GM23338 (cell line): ENCODE measurements around the gene TBC1D5. TPM values are rescaled to one million over a fixed set of nuclear protein-coding genes. Genes with fewer than 3 reads are reported as not detected.

Experiments used
- ATAC-seq: fragments of 200-7000 bp; cut with Tn5 transposase; 3 replicates; pipeline ENCODE4 v1.9.1; 2020
- DNase-seq: peaks from one replicate; pipeline ENCODE4 v3.0.0-alpha.2; 2015; ENCODE audit warnings: low spot score
- H2AFZ ChIP-seq: fragments of 200-600 bp; sonication (generic); 2 replicates; pipeline ENCODE4 v1.8.0; 2016; ENCODE audit warnings: antibody characterized with exemption, mild to moderate bottlenecking, moderate library complexity
- H3F3A ChIP-seq: fragments of 200-600 bp; sonication (generic); replicated peaks from 2 replicates; pipeline ENCODE4 v1.8.0; 2017; ENCODE audit warnings: antibody characterized with exemption, mixed run types, low read depth
- H3K27ac ChIP-seq: fragments of 200-600 bp; sonication (generic); 2 replicates; pipeline ENCODE4 v1.6.1; 2016; ENCODE audit warnings: low read depth
- H3K27me3 ChIP-seq: fragments of 200-600 bp; sonication (generic); 2 replicates; pipeline ENCODE4 v1.8.0; 2016; ENCODE audit warnings: mild to moderate bottlenecking, mixed run types, moderate library complexity; ENCODE audit not compliant: insufficient read depth
- H3K36me3 ChIP-seq: fragments of 200-600 bp; sonication (generic); 2 replicates; pipeline ENCODE4 v1.8.0; 2016; ENCODE audit warnings: mild to moderate bottlenecking; ENCODE audit not compliant: insufficient read depth
- H3K4me1 ChIP-seq: fragments of 200-600 bp; sonication (generic); 2 replicates; pipeline ENCODE4 v1.8.0; 2016; ENCODE audit warnings: mild to moderate bottlenecking, moderate library complexity; ENCODE audit not compliant: insufficient read depth
- H3K4me2 ChIP-seq: fragments of 200-600 bp; sonication (generic); 2 replicates; pipeline ENCODE4 v1.7.1; 2017; ENCODE audit warnings: mixed run types
- H3K4me3 ChIP-seq: fragments of 200-600 bp; sonication (generic); 2 replicates; pipeline ENCODE4 v1.6.1; 2016; ENCODE audit warnings: mixed run types
- H3K79me2 ChIP-seq: fragments of 200-600 bp; sonication (generic); replicated peaks from 2 replicates; pipeline ENCODE4 v1.8.0; 2017; ENCODE audit warnings: mild to moderate bottlenecking; ENCODE audit not compliant: insufficient read depth
- H3K9me2 ChIP-seq: fragments of 200-600 bp; sonication (generic); 2 replicates; pipeline ENCODE4 v1.8.0; 2017; ENCODE audit not compliant: insufficient read depth
- H4K20me1 ChIP-seq: fragments of 200-600 bp; sonication (generic); replicated peaks from 2 replicates; pipeline ENCODE4 v1.8.0; 2017; ENCODE audit warnings: mild to moderate bottlenecking; ENCODE audit not compliant: insufficient read depth
- H3K27ac Mint-ChIP-seq: 2 replicates; pipeline ENCODE4 v1.8.0; 2020; ENCODE audit warnings: inconsistent platforms, mild to moderate bottlenecking, moderate library complexity, mixed read lengths
- H3K27me3 Mint-ChIP-seq: 3 replicates; pipeline ENCODE4 v1.8.0; 2022; ENCODE audit warnings: low read depth, mild to moderate bottlenecking, moderate library complexity, mixed read lengths, inconsistent platforms; ENCODE audit not compliant: insufficient read depth, poor library complexity
- H3K36me3 Mint-ChIP-seq: 3 replicates; pipeline ENCODE4 v1.8.0; 2021; ENCODE audit warnings: low read depth, mild to moderate bottlenecking, inconsistent platforms, moderate library complexity, mixed read lengths
- H3K4me1 Mint-ChIP-seq: 3 replicates; pipeline ENCODE4 v1.8.0; 2020; ENCODE audit warnings: mild to moderate bottlenecking, inconsistent platforms, mixed read lengths
- H3K4me3 Mint-ChIP-seq: 3 replicates; pipeline ENCODE4 v1.8.0; 2021; ENCODE audit warnings: moderate library complexity, mild to moderate bottlenecking, inconsistent platforms, mixed read lengths
- H3K9me3 Mint-ChIP-seq: 3 replicates; pipeline ENCODE4 v1.8.0; 2020; ENCODE audit warnings: moderate library complexity, mild to moderate bottlenecking, inconsistent platforms, mixed read lengths
- CREB1 ChIP-seq: fragments of 250-450 bp; sonication (Bioruptor Pico); IDR thresholded peaks from 2 replicates; pipeline ENCODE4 v1.5.0; 2020; ENCODE audit warnings: low read depth, mild to moderate bottlenecking, moderate library complexity
- CTCF ChIP-seq, 2 experiments: fragments of 200-600 bp in 1 of 2; sonication (generic) in 1 of 2; conservative IDR thresholded peaks; 2 replicates each; pipeline versions ENCODE4 v1.5.1 to v1.6.1; 2016 to 2017; ENCODE audit warnings: antibody characterized with exemption in 2 of 2, low read depth in 2 of 2, mild to moderate bottlenecking in 2 of 2, moderate library complexity in 1 of 2
- EZH2 ChIP-seq: fragments of 200-600 bp; sonication (generic); IDR thresholded peaks from one replicate; pipeline ENCODE4 v1.8.0; 2017; ENCODE audit warnings: antibody characterized with exemption, mild to moderate bottlenecking, low read depth; ENCODE audit not compliant: unreplicated experiment
- EZH2phosphoT487 ChIP-seq: fragments of 200-600 bp; sonication (generic); IDR thresholded peaks from one replicate; pipeline ENCODE4 v1.8.1; 2018; ENCODE audit warnings: antibody characterized with exemption; ENCODE audit not compliant: unreplicated experiment
- JUNB ChIP-seq: IDR thresholded peaks from one replicate; pipeline ENCODE4 v1.6.1; 2016; ENCODE audit warnings: antibody characterized with exemption; ENCODE audit not compliant: unreplicated experiment
- NANOG ChIP-seq: IDR thresholded peaks from 2 replicates; pipeline ENCODE4 v1.6.1; 2016; ENCODE audit warnings: antibody characterized with exemption, borderline replicate concordance
- POLR2AphosphoS5 ChIP-seq: IDR thresholded peaks from 2 replicates; pipeline ENCODE4 v1.6.1; 2016; ENCODE audit warnings: antibody characterized with exemption, low read depth
- REST ChIP-seq: IDR thresholded peaks from one replicate; pipeline ENCODE4 v1.6.1; 2018; ENCODE audit warnings: antibody characterized with exemption; ENCODE audit not compliant: unreplicated experiment
- STAT1 ChIP-seq: IDR thresholded peaks from one replicate; pipeline ENCODE4 v1.6.1; 2016; ENCODE audit warnings: antibody characterized with exemption; ENCODE audit not compliant: unreplicated experiment
- ZNF114 ChIP-seq: fragments of 250-450 bp; sonication (Bioruptor Pico); IDR thresholded peaks from 2 replicates; pipeline ENCODE4 v1.5.0; 2020; ENCODE audit warnings: mild to moderate bottlenecking, moderate library complexity
- ZNF331 ChIP-seq: fragments of 250-450 bp; sonication (Bioruptor Pico); IDR thresholded peaks from 2 replicates; pipeline ENCODE4 v1.5.0; 2020; ENCODE audit warnings: low read depth, mild to moderate bottlenecking, moderate library complexity
- ZNF462 ChIP-seq: fragments of 250-450 bp; sonication (Bioruptor Pico); IDR thresholded peaks from 2 replicates; pipeline ENCODE4 v1.5.0; 2020; ENCODE audit warnings: mild to moderate bottlenecking, moderate library complexity
- polyA plus RNA-seq: library from polyadenylated mRNA; unstranded; fragments of >200 nt; fragmentation: Nextera tagmentation; extraction: Ambion mirVana; gene quantifications from 2 replicates; pipeline ENCODE4 v1.2.1, GENCODE V29; 2016
- total RNA-seq: library from RNA; depleted of rRNA; stranded (reverse); fragments of >200 nt; shearing (Covaris generic); gene quantifications from 2 replicates; pipeline ENCODE4 v1.2.3, GENCODE V29; 2014
- TF ChIP-seq, protein P1 (sequence below): IDR thresholded peaks from 2 replicates; pipeline ENCODE4 v1.6.1; 2016; ENCODE audit warnings: antibody characterized with exemption

Gene TBC1D5
- total and polyA plus RNA-seq, 2 experiments from 2014 or later: 21.8 to 48.1 TPM

DNA sequence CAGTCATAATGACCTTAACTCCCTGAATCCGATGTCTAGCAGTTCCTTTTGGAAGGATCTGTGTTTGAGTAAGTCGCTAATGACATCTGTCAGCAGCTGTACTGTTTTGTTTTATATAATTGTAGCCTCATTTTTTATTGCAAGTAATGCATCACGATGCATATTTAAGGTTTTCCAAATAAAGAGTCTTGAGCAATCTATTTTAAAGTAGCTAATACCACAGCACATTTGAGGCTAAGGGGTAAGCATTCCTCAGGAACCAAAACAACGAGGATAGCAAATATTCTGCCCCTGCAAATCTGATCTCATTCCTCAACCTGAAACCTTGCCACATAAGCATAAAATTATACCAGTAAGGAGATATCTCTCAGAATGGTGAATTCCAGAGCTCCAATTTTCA lies 98.7 kb downstream of the TBC1D5 start:
- Histone ChIP-seq H3K79me2 (peaks cover 8% of the 10 kb centered on the region), H3K36me3 (no peaks in the 10 kb centered on the region), H3K4me2 (no peak overlapping the region), H3K4me3 (no peak overlapping the region), H2AFZ (no peak overlapping the region), H3K27ac (no peak overlapping the region), H3K9me2 (no peaks in the 10 kb centered on the region), H3K27me3 (no peaks in the 10 kb centered on the region), H4K20me1 (0 out of 2 replicates have a peak, but pooled peaks cover 4% of the 10 kb centered on the region), H3K4me1 (peaks cover 4% of the 10 kb centered on the region; the same call in 1 of the 2 replicates), H3F3A (no peaks in the 10 kb centered on the region)
- ATAC-seq (no peak), DNase-seq (no peak)
- no peaks in the 10 kb centered on the region for H3K36me3 Mint-ChIP-seq
- H3K27me3 Mint-ChIP-seq: no peaks in the 10 kb centered on the region
- no peak for TF ChIP-seq CTCF (conservative IDR thresholded peaks at IDR 0.05; ENCODE audit: low read depth in 2 of 2)
- TF ChIP-seq ZNF462 (CRISPR knock-in tag): no peak
- no peak for TF ChIP-seq REST
- no peak for TF ChIP-seq EZH2phosphoT487
- TF ChIP-seq EZH2: no peak
- TF ChIP-seq POLR2AphosphoS5: no peak
- no peak for TF ChIP-seq NANOG
- TF ChIP-seq, protein P1, sequence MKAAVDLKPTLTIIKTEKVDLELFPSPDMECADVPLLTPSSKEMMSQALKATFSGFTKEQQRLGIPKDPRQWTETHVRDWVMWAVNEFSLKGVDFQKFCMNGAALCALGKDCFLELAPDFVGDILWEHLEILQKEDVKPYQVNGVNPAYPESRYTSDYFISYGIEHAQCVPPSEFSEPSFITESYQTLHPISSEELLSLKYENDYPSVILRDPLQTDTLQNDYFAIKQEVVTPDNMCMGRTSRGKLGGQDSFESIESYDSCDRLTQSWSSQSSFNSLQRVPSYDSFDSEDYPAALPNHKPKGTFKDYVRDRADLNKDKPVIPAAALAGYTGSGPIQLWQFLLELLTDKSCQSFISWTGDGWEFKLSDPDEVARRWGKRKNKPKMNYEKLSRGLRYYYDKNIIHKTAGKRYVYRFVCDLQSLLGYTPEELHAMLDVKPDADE: no peak
- no peak for TF ChIP-seq ZNF114 (CRISPR knock-in tag)
- TF ChIP-seq STAT1: no peak
- no peak for TF ChIP-seq ZNF331 (CRISPR knock-in tag)
- no peak for TF ChIP-seq JUNB
- no peak for TF ChIP-seq CREB1 (CRISPR knock-in tag)
- peaks cover 11% of the 10 kb centered on the region for H3K4me1 Mint-ChIP-seq
- no peak overlapping the region for H3K4me3 Mint-ChIP-seq
- no peaks in the 10 kb centered on the region for H3K9me3 Mint-ChIP-seq
- H3K27ac Mint-ChIP-seq: no peak overlapping the region
